GM21528 (cell line): Measurements from ENCODE around the gene VTA1.

Experiments
- ATAC-seq: cut with Tn5 transposase; IDR thresholded peaks from one replicate; pipeline ENCODE4 v1.9.1; 2021; ENCODE audit warnings: mild to moderate bottlenecking, moderate library complexity; ENCODE audit not compliant: unreplicated experiment, low FRiP score

Gene VTA1

DNA sequence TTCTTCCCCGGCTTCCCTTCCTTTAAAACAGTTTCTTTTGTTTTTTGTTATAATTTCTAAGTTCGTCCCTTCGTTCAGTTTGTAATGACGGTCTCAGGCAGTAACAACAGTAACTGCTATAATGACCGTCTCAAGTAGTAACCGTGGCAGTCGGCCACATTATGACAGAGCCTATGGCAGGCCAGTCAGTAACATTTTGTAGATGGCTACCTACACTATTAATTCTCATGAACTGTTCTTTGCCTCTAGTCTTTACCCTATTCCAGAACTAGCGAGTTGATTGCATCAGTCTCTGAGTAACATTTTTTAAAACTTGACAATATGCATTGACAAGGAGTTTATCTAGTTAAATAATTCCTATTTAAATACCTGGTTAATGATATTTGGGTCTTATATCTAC is 111.7 kb downstream of the VTA1 start:
- ATAC-seq, result no peak

DNA sequence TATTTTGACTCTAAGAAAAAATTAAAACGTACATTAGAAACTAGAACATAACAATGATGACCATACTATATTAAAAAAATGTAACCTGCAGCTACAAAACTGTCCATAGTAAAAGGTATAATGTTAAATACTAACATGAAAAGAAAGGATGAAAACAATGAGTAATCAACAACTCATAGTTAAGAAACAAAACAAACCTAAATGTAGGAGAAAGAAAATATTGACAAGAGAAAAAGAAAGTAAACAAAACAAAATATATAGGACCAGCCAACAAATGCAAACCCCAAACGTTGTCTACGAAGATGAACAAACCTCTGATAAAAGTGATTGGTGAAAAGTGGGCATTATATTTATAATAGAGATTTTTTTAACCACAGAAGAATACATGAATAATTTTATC is 113.7 kb downstream of the VTA1 start:
- no peak for ATAC-seq

DNA sequence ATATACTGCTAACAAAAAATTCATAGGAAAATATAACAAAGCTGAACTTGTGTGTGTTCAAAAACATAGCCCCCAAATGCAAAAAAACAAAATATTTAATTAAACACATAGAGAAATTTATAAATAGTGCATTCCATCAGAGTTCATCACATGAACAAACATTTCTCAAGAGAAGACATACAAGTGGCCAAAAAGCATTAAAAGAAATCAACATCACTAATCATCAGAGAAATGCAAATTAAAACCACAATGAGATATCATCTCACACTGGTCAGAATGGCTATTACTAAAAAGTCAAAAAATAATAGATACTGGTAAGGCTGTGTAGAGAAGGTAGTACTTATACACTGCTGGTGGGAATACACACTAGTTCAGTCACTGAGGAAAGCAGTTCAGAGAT is 115.2 kb downstream of the VTA1 start:
- no peak for ATAC-seq

DNA sequence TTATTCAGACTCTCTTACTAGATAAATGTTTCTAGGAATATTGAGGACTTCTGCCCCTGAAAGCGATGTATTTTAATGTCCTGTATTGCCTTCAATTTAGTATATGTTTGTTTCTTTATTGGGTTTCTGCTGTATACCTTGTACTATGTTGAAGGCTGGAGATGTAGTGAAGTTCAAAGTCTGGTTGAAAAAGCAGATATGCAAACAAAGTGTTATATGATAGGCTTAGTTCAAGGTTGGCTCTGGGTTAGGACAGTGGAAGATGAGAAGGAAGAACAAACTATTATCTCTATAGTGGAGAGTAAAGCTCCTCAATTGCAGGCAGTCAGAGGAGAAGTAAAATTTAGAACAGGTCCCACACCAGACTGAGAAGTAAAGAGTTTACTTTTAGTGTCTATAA is 118.4 kb downstream of the VTA1 start:
- ATAC-seq, result no peak

DNA sequence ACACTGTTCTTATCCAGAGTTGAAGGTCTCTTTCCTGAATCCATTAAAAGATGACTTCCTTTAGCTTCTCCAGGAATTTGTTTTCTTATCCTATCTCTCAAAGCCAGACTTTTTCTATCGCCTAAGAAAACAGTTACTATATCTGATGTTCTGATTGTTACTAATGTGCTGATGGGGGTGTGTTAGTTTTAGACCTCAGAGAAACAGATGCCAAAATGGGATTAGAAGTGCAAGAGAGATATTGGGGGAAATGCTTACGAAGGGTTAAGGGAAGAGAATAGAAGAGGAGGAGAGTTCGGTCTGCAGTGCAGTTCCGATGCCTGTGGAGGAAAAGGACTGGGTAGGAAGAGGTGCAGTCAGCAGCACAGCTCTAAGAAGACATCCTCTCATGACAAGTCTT is 119.0 kb downstream of the VTA1 start:
- no peak for ATAC-seq

DNA sequence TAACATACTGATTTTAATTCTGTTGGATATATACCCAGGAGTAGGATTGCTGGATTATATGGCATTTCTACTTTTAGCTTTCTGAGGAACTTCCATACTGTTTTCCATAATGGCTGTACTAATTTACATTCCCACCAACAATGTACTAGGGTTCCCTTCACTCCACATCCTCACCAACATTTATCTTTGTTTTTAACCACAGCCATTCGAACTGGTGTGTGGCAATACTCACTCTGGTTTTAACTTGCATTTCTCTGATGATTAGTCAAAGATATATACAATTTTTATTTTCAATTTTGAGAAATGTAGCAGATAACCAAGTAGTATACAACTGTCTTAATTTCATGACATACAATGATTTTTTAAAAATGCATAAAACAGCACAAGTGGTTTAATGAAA is 124.4 kb downstream of the VTA1 start:
- ATAC-seq, result no peak
